ENCODE measurements around the gene PPP1R36.

DNA sequence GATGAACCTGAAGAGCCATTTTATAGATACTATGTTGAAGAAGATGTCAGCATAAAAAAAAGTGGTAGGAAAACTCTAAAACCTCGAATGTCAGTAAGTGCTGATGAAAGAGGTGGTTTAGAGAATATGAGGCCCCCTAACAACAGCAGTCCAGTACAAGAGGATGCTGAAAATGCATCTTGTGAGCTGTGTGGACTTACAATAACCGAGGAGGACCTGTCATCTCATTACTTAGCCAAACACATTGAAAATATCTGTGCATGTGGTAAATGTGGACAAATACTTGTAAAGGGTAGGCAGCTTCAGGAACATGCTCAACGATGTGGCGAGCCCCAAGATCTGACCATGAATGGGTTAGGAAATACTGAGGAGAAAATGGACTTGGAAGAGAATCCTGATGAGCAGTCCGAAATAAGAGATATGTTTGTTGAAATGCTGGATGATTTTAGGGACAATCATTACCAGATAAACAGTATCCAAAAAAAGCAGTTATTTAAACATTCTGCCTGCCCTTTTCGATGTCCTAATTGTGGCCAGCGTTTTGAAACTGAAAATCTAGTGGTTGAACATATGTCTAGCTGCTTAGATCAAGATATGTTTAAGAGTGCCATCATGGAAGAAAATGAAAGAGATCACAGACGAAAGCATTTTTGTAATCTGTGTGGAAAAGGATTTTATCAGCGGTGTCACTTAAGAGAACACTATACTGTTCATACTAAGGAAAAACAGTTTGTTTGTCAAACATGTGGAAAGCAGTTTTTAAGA is 27.0 kb upstream of the PPP1R36 start:
- TF ChIP-seq, protein P1, sequence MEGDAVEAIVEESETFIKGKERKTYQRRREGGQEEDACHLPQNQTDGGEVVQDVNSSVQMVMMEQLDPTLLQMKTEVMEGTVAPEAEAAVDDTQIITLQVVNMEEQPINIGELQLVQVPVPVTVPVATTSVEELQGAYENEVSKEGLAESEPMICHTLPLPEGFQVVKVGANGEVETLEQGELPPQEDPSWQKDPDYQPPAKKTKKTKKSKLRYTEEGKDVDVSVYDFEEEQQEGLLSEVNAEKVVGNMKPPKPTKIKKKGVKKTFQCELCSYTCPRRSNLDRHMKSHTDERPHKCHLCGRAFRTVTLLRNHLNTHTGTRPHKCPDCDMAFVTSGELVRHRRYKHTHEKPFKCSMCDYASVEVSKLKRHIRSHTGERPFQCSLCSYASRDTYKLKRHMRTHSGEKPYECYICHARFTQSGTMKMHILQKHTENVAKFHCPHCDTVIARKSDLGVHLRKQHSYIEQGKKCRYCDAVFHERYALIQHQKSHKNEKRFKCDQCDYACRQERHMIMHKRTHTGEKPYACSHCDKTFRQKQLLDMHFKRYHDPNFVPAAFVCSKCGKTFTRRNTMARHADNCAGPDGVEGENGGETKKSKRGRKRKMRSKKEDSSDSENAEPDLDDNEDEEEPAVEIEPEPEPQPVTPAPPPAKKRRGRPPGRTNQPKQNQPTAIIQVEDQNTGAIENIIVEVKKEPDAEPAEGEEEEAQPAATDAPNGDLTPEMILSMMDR (IDR thresholded peaks at IDR 0.05), result no peak
- TF ChIP-seq POLR2A (IDR thresholded peaks at IDR 0.05), result no peak
